NK-92 (cell line): ENCODE results near the gene LIPC.

ENCODE experiments used
- DNase-seq: peaks from one replicate; lab custom pipeline; 2025; ENCODE audit not compliant: unreplicated experiment; lab: John Stamatoyannopoulos, UW

Gene LIPC

DNA sequence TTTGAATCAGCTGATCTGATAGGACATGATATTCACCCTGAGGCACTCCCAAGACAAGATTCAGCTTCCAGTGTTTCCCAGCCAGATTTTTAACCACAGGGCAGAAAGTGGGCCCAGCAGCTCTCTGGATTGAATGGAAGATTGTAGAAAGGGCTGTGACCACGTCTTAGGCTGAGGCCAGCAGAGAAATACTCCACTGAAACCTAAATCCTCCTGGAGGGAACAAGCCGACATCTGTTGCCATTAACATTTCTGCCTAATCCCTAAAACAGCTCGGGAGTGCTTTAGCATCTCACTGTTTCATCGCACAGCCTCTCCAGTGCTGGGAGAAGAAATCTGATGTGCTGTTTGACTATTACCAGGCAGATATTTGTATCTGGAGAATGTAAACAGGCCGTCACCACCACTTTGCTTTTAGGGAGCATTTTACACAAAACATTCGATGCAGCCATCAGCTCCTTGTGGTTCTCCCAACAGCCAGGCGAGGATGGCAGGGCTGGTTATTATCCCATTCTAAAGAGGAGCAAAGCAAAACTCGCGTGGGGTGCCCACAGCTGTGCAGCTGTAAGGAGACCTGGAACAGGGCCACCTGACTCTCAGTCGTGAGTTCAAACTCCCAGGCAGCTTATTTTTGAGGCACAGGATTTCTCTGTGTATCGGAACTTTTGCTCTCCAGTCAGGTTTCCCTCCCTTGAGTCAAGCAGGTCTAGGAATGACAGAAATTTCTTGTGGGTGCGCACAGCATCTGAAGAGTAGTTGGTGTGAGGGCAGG lies 117.4 kb downstream of the LIPC start:
- no peak for DNase-seq

DNA sequence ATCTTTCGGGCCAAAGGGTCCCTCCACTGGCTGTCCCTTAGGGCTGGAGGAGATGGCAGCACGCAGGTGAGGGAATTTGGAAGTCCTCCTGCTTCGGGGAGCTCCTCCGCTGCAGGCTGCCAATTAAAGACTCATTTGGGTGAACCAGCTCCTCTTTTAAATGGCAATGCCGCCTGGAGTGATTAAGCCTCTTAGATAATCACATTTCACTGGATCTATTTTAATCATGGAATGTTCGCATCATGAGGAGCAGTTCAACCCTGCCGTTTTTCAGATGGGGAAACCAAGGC lies 117.9 kb downstream of the LIPC start:
- DNase-seq = no peak

DNA sequence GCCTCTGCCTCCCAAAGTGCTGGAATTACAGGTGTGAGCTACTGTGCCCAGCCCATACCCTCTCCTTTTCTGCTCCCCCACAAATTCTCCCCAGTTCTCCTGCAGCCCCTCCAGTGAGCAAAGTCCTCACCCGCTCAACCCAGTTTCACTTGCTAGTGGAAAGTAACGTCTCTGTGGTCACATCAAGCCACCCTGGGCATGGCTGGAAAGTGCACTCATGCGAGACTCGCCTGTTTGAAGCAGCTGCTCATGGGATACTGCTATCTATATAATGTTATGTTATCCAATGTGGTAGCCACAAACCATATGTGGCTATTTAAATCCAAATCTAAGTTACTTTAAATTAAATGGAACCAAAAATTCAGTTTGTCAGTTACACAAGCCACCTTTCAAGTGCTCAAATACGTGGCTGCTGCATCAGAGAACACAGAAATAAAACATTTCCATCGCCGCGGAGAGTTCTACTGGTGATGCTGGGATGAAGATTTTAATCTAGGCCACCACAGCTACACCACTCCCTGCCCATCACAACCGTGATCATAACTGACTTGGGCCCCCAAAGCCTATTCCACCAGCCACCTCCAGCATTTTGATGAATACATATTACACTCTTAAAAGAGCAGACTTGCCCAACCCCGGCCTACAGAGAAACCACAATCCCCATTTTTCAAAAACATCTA lies 119.4 kb downstream of the LIPC start:
- DNase-seq = no peak

DNA sequence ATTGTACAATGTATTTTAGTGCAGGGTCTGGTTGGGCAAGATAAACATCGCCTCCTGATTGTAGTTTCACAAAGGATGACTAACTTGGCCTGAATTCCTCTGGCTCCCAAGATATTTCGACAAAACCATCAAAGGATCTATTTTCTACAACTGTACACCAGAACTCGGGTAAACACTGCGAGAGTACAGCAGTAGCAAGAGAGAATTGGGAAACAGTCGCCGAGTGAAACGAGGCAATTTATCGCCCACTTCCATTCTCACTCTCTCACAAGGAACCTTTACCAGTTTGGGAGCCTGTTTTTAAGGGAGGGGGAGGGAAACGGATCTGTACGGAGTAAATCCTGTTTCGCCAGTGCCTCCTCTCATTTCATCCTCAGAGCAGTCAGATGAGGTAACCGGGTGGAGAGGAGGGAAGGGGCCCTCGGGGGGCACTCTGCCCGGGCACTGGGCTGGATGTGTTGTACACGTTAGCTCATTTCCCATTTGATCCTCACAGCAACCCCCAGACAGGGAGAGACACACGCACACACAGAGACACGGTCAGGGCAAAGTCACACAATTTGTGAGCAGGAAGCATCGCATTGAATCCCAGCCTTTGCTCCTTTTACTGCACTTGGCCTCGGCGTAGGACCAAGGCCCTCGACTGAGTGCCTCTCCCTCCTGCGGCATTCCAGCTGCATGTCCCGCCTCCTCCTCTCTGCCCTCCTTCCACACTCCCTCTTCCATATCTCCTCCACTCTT lies 120.1 kb downstream of the LIPC start:
- DNase-seq = no peak

DNA sequence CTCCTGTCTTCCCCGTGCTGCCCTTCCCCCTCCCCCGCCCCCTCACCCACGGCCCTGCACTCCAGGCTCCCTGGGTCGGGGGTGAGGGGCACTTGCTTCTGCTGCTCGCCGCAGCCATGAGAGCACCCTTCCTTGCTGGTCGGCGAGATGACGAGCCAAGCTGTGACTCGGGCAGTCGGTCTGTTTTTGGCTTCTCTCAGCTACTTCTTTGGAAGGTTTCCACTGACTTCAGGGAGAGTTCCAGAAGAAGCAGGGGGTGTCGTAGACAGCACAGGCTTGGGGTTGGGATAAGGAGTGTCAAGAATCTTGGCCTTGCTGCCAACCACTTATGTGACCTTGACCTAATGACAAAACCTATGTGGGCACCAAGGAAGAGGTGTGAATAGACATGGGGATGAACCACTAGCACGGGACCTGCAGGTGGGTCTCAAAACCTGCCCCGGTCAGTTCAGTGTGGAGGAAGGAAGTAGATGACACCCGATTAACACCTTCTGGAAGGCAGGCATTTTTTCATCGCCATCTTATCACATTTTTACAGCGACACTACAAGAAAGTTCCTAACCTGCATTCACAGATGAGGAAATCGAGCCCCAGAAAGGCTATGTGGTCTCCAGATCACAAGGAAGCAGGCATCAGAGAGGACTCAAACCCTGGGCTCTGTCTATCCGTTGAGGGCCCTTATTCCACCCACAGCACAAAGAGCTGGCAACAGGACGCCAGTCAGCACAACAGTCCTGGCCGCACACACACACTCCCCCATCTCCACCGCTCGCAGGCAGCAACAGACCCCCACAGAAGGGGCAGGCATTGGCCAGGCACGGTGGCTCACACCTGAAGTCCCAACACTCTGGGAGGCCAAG lies 120.9 kb downstream of the LIPC start:
- DNase-seq = no peak

DNA sequence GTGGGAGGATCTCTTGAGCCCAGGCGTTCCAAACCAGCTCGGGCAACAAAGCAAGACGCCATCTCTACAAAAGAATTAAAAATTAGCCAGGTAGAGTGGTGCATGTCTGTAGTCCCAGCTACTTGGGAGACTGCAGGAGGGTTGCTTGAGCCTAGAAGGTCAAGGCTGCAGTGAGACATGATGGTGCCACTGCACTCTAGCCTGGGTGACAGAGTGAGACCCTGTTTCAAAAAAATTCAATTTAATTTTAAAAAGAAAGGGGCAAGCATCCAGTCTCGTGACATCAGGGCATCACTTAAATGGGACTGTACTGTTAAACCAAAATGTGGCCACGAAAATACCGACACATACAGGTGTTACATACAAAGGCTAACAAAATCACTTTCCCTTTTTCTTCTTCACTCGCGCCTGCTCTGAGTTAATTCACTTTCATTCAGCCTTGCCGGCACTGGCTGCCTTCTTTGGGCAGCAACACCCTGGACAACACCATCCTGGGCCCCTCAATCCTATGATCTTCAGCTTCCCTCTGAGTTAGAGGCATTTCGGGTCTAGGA lies 121.7 kb downstream of the LIPC start:
- DNase-seq = no peak

DNA sequence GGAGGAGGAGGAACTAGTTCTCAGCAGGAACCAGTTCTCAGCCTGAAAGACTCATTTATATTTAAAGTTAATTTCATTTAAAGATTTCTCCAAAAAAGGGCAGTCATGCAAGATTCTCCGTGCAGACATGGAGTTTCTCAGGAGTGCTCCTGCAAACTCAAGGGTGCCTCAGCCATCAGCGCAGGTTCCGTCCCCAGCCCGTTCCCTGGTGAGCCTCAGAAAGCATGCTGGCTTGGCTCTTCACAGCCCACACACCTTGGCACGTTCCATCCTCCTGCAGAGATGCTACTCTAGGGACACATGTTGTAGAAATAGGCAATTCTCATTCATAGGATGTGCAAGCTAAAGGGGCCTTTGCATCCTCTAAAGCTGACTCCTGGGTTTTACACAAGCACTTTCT lies 123.0 kb downstream of the LIPC start:
- no peak for DNase-seq

DNA sequence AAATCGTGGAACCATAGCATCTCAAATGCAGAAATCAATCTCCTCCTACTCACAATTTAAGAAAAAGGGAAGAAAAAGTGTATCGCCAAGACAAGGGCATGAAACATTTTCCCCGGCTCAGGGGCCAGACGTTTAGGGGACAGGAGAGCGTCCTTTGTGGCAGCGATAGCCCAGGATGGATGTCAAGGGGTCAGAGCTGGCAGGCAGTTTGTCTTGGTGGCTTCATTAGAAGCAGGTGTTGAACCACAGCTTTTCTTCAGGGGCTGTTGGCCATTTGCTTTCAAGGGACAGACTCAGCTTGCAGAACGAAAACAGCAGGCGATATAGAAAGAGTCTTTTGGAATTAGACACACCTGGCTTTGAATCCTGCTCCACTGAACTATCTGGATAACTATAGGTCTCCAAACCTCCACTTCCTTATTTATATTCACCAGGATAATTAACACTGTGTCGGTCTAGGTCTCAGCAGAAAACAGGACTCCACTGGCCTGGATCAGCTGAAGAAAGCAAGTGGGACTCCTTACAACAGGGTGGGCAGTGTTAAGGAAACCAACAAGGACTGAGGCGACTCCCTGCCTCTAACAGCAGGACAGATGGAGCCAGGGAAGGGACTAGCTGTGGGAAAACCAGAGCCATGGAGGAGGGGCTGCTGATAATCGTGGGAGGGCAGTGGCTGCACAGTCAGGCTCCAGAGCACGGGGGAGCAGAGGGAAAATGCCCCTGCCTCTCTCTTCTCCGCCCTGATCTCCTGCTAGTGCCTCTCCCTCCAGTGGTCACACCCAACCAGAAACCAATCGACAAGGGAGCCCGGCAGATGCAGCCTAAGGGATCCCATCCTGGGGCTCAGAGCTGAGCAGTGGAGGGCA lies 123.6 kb downstream of the LIPC start:
- no peak for DNase-seq

DNA sequence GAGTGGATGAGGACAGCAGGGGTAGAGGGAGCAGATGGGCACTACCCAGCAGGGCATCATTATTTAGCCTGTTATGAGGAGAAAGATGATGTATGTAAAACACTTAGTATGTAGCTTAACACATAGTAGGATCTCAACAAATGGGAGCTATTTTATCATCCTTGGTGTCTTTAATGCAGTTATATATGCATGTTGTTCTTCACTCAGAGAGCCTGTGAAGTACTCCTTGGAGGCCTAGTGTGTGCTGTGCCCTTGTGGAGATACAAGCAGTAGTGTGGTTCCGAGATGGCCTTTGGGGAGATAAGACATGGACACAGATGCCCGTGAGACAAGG lies 124.2 kb downstream of the LIPC start:
- DNase-seq = no peak

DNA sequence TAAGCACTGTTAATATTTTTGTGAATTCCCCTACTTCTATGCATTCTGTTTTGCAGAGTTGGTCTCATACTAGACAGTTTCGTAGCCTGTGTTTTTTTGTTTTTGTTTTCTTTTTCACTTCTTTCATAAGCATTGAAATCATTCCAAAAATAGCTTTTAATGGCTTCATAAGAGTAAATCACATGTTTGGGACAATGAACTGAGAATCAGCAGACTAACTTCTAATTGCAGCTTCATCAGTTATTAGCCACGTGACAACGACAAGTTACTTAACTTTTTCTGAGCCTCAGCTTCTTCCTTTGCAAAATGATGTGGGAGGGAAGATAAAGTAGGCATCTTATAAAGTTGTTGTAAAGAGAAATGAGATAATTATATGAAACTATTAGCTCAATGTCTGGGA lies 124.8 kb downstream of the LIPC start:
- DNase-seq = no peak

DNA sequence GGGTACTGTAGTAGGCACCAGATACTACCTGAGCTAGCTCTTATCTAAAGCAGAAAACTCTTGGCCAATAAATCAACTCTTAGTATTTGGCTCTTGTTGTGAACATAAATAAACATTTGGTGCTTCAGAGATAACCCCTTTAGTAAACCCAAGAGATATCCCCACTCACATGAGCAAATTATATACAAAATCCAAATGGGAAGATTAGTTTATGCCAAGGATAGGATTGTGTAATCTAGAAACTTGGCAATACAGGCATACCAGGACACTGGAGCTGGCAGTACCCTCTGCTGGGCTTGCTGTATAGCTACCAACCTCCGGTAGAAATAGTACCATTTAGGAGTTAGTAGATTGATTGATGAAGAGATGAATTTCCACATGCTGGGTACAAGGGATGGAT lies 127.0 kb downstream of the LIPC start:
- no peak for DNase-seq

DNA sequence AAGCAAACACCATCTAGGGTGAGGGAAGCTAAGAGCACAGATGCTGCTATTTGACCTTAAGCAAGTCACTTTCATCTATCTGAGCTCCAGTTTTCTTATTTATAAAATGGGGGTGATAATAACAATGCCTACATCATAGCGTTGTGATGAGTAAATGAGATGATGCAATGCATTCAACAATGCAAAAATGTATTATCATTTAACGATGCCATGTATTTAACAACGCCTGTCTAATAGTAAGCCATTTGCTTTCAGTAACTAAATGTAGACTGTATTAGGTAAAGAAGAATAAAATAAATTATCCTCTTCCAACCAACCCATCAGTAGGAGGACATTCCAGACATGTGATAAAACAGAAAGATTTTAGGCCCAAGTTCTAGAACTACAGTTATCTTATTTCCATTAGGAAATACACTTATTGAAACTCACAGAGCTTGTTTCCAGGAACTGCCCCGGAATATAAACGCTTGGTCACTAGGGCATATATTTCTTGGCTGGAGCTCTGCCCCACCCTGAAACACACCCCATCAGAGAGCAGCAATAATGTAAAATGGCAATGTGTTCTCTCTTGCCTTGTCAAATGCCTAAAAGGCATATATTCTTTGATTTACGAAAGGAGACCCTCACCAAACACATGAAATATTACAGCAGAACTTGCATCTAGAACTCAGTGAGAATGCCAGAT lies 128.3 kb downstream of the LIPC start:
- DNase-seq = no peak

DNA sequence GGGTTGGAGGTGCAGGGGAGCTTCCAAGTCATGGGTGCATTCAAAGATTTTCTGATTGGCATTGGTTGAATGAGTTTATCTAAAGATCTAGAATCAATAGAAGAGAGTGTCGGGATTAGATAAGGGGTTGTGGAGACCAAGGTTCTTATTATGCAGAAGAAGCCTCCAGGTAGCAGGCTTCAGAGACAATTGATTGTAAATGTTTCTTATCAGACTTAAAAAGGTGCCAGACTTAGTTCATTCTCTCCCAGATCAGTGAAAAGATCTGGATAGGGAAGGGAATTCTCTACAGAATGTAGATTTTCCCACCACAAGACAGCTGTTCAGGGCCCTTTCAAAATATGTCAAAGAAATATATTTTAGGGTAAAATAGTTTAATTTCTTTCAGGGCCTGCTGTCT lies 129.5 kb downstream of the LIPC start:
- DNase-seq = no peak

DNA sequence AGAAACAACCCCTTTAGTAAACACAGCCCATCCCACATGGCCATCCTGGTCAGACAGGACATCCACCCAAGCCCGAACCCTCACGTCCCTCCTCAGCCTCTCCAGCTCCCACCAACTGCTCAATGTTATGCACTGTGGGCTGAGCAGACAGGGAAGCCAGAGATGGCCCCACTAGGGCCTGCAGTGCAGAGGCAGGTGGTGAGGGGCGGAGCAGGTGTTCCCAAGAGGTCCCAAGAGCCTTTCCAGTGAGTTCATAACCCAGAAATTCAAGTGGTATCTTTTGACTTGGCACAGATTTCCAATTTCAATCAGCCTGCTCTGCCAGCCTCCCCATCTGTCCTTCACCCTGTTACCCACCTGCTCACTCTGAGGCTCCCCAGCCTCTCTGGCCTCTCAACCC lies 130.3 kb downstream of the LIPC start:
- no peak for DNase-seq

DNA sequence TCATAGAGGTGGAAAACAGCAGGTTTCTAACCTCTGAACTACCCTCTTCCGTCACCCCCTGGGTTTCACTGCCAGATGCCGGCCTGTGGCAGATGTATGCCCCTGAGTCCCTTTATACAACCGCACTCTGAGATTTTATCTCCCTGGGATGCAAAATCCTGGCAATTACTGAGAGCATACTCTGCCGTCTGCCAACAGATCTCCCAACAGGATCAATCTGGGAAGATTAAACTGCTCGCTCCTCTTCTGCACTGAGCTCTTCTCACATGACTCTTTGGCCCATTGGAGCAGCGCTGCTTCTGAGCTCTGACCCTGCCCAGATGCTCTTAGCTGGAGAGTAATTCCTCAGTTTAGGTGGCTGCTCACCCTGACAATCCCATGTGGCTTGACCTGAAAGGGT lies 133.2 kb downstream of the LIPC start:
- DNase-seq = no peak

DNA sequence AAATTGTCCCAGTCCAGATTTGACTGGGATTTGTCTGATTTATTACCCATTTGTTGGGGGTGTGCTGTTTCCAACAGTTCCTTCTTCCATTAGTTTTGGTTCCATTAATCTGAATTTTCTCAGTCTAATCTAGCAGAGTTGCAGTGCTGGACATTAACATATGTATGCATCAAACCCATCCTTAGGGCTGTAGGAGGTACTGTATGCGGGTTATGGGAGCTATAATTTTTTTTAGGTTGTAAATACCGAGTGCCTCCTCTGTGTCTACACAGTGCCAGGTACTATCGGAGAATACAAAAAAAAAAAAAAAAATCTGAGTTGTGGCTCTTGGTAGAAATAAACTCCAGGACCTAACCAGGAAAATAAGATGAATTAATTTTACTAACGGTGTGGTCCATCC lies 133.8 kb downstream of the LIPC start:
- DNase-seq = no peak

DNA sequence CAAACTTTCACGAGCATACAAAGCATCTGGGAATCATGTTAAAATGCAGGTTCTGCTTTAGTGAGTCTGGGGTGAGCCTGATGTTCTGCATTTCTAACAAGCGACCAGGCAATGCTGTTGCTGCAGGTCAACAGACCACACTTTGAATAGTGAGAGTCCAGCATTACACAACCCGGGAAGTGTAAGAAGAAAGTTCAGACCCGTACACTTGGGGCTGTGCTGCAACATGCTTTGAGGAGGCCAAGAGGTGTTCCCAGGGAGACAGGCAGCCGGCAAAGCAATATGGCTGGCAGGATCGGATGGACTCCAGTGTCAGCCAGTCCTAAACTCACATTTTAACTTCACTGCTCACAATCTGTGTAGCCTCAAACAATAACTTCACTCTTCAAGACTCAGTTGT lies 134.2 kb downstream of the LIPC start:
- DNase-seq = no peak

DNA sequence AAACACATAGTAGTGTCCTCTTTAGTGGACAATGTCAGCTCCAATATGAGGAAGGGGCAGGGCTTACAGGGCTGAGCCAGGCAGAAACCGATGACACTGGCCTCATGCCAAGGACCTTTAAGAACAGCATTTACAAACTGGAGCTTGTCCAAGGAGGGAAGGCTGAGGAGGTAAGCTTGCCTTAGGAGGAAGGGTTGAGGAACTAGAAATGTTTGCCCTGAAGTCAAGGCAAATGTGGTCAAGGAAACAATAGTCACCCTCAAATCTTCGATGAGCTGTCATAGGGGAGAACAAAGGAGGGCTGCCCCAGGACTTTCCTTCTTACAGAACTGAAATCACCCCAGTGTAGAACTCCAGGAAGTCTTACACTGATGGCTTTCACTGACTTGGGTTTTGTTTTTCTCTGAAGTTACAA lies 136.4 kb downstream of the LIPC start:
- DNase-seq = no peak

DNA sequence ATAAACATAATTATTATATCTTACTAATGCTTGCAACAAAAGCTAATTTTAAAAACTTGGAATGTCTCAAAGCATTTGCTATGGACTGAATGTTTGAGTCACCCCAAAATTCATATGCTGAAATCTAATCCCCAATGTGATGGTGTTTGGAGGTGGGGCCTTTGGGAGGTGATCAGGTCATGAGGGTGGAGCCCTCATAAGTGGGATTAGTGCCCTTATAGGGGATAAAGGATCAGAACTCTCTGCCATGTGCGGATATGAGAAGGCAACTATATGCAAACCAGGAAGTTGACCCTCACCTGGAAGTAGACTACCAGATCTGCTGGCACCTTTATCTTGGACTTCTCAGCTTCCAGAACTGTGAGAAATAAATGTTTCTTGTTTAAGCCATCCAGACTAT lies 137.7 kb downstream of the LIPC start:
- DNase-seq = no peak

DNA sequence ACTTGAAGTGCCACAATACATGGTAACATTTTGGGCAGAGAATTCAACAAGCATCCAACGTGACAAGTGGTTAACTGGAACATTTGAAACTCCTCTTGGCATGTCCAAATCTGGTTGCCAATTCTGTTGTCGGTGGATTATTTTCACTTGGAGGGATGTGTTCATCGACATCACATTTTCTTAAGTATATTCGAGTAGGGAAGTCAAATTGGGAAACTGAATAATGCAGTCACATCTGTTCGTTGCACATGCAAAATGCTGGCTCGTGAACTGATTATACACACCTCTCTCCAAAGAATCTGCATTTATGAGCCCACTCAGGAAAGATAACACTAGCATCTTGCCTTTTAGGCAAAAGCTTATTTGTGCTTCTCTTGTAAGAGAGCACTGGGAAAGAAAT lies 139.7 kb downstream of the LIPC start:
- DNase-seq = no peak
